H1 (cell line): Measurements from ENCODE around the gene SUSD5.

Experiments
- JUN ChIP-seq: IDR thresholded peaks from 2 replicates; pipeline ENCODE4 v1.6.1; 2011; ENCODE audit warnings: low read depth, mild to moderate bottlenecking, improper control_type of control experiment, low read length
- JUND ChIP-seq: IDR thresholded peaks from 2 replicates; pipeline ENCODE4 v1.6.1; 2011; ENCODE audit warnings: mild to moderate bottlenecking, improper control_type of control experiment, low read length
- POLR2A ChIP-seq, 2 experiments: IDR thresholded peaks; 1 replicate in 1 of 2; 2 replicates in 1 of 2; pipeline ENCODE4 v1.6.1; 2011; ENCODE audit warnings: low read depth in 2 of 2, low read length in 2 of 2, mild to moderate bottlenecking in 2 of 2; ENCODE audit errors: control extremely low read depth in 1 of 2
- YY1 ChIP-seq: IDR thresholded peaks from 2 replicates; pipeline ENCODE4 v1.6.1; 2011; ENCODE audit warnings: low read depth, mild to moderate bottlenecking, low read length
- TF ChIP-seq, protein P1 (sequence below), 3 experiments: IDR thresholded peaks; 1 replicate in 2 of 3; 2 replicates in 1 of 3; pipeline versions ENCODE4 v1.5.1 to v1.6.1; 2011; ENCODE audit warnings: low read length in 3 of 3, mild to moderate bottlenecking in 3 of 3, inconsistent platforms in 2 of 3, low read depth in 1 of 3, moderate library complexity in 1 of 3; ENCODE audit not compliant: insufficient read depth in 1 of 3; ENCODE audit errors: control extremely low read depth in 1 of 3

DNA sequence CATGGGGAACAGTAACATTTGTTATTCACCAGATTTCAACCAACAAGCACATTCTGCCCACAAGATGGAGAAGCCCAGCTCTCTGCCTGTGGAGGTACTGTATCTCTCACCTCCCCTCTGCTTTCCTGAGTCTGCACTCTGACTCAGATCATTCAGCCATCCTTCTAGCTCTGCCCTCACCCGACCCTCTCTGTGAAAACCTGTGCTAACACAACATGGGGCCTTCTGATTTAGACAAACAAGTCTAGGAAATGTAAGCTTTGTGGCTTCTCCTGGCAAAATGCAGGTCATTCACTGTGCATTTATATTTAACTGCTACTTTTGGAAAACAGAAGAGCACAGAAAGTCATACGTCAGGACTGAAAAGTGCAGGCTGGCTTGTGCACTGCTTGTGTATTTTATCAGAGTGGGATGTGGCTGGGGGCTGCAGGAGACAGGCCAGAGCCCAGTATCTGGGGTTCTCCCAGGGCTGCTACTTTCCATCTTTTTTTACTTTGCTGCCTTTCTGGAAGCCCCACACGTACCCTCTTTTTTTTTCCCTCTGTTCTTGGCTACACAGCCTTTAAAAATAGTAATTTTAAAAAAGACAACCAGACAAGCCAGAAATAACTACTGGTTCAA is 50.8 kb downstream of the SUSD5 start:
- TF ChIP-seq JUND (no peak), POLR2A (IDR thresholded peaks at IDR 0.05; ENCODE audit: control extremely low read depth in 1 of 2, low read depth in 2 of 2, low read length in 2 of 2) (no peak), JUN (no peak), YY1 (no peak)
- TF ChIP-seq, protein P1, sequence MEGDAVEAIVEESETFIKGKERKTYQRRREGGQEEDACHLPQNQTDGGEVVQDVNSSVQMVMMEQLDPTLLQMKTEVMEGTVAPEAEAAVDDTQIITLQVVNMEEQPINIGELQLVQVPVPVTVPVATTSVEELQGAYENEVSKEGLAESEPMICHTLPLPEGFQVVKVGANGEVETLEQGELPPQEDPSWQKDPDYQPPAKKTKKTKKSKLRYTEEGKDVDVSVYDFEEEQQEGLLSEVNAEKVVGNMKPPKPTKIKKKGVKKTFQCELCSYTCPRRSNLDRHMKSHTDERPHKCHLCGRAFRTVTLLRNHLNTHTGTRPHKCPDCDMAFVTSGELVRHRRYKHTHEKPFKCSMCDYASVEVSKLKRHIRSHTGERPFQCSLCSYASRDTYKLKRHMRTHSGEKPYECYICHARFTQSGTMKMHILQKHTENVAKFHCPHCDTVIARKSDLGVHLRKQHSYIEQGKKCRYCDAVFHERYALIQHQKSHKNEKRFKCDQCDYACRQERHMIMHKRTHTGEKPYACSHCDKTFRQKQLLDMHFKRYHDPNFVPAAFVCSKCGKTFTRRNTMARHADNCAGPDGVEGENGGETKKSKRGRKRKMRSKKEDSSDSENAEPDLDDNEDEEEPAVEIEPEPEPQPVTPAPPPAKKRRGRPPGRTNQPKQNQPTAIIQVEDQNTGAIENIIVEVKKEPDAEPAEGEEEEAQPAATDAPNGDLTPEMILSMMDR (IDR thresholded peaks at IDR 0.05; ENCODE audit: control extremely low read depth in 1 of 3, insufficient read depth in 1 of 3, low read depth in 1 of 3, low read length in 3 of 3), result no peak
